HG02759 (cell line): ENCODE data around the gene TADA2B.
"Not testable (repeated sequence)": the region's sequence is repeated elsewhere in the genome, so short reads cannot be mapped to it uniquely, and the experiment has no call there.

Source experiments
- ATAC-seq: cut with Tn5 transposase; IDR thresholded peaks from one replicate; pipeline ENCODE4 v1.9.1; 2021; ENCODE audit warnings: mild to moderate bottlenecking, moderate library complexity; ENCODE audit not compliant: unreplicated experiment

TADA2B gene

DNA sequence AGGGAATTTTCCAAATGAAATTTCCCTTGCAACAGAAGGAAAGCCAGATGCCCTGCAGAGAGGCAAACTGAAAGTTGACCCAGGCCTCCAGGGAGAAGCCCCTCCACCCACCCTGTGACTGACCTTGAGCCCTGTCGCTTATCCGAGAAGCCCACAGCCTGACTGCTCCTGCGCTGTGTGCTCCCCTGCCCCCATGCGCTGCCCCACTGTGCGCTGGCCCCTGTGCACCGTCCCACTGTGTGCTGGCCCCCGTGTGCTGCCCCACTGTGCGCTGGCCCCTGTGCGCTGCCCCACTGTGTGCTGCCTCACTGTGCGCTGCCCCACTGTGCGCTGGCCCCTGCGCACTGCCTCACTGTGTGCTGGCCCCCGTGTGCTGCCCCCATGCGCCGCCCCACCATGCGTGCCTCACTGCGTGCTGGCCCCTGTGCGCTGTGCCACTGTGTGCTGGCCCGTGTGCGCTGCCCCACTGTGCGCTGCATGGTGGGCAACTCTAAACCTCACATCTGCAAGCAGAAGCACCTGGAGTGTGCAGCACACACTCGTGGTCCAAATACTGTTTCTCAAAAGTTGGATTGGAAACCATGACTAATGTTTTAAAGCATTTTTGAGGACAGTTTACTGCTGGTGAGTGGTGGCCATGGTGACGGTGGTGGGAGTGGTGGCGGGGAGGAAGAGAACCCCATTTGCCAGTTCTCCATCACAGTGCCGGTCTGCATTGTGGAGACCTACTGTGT, 33.0 kb downstream of the TADA2B start:
- no peak for ATAC-seq

DNA sequence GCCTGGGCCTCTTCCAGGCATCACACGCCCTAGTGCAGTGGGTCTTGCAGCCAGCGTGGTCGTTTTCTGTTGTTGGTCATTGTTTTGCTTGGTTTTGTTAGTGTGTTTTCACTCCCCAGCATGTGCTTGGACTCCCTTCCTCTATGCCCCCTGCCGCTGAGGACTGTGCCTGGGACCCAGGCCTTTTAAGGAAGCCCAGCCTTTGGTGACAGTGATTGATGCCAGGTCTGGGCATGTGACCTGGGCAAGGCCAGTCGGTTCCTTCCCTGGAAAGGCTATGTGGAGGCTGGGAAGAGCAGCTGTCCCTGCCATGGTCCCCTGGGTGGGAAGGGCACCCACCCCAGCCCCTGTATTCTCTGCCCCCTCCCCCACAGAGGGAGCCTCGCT, 33.5 kb downstream of the TADA2B start:
- ATAC-seq: no peak

DNA sequence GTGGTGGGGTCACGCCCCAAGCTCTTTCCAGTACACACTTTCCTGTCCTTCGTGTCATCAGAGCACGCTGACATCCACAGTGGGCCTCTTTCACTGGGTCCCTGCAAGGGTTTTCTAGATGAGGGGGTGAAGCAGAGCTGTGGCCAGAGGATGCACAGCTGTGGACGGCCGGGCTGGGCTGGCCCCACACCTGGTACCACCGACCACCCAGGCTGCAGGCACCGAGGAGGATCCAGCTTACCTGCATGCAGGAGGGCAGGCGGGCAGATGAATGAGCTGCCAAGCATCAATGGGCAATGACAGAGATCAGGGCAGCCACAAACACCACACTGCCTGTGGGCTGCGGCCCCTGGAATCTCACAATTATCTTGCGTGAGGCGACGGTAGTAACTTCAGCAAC, 34.2 kb downstream of the TADA2B start:
- no peak for ATAC-seq

DNA sequence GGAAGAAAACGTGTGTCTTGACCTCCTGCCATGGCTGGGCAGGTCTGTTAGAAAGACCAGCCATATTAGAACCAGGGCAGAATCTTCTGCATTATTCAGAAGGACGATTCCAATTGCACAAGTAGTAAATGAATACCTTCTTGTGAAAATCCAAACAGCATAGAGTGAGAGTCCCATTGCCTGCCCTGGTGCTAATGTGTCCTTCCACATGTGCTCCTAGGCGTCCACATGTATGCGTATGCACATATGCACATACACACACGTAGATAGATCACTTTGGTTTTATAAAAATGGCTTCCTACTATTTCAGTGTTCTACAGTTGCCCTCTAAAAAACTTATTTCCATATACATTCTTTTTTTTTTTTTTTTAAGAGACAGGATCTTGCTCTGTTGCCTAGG, 34.9 kb downstream of the TADA2B start:
- no peak for ATAC-seq

DNA sequence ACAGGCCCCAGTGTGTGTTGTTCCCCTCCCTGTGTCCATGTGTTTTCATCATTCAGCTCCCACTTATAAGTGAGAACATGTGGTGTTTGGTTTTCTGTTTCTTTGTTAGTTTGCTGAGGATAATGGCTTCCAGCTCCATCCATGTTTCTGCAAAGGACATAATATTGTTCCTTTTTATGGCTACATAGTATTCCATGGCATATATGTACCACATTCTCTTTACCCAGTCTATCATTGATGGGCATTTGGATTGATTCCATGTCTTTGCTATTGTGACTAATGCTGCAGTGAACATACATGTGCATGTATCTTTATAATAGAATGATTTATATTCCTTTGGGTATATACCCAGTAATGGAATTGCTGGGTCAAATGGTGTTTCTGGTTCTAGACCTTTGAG, 36.3 kb downstream of the TADA2B start:
- ATAC-seq: not testable (repeated sequence)

DNA sequence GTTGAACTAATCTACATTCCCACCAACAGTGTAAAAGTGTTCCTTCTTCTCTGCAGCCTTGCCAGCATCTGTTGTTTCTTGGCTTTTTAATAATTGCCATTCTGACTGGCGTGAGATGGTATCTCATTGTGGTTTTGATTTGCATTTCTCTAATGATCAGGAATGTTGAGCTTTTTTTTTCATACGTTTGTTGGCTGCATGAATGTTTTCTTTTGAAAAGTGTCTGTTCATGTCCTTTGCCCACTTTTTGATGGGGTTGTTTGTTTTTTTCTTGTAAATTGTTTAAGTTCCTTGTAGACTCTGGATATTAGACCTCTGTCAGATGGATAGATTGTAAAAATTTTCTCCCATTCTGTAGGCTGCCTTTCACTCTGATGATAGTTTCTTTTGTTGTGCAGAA, 36.7 kb downstream of the TADA2B start:
- not testable (repeated sequence) for ATAC-seq

DNA sequence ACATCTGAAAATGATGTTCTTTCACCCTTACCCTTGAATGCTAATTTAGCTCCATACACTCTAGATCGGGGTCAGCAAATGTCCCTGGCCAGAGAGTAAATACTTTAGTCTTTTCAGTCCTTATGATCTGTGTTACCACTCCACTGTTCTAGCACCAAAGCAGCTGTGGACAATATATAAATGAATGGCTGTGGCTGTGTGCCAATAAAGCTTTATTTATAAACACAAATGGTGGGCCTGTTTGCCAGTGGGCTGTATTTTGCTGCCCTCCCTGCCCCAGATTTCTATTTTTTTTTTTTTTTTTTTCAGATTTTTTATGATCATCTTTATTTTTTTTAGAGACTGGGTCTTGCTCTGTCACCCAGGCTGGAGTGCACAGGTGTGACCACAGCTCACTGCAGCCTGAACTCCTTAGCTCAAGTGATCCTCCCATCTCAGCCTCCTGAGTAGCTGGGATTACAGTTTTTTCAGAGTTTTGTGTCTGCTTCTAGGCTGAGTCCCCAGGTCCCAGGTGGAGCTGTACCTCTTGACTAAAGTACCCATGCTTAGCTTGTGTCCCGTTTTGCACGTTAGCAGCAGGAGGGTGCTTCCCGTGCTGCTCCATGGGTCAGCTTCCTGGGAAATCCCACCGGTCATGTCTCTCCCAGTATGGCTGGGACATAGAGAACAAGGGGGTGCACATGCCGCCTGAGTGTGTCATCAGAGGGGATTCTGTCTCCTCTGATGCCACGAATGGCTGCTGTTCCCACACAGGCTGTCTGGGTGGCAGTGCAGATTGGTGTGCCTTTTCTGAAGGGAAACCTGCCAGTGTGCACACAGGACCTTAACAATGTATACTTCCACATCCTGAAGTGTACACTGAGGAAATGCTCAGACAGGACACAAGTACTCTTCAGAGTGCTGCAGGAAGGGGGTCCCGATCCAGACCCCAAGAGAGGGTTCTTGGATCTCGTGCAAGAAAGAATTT, 40.7 kb downstream of the TADA2B start:
- ATAC-seq: no peak

DNA sequence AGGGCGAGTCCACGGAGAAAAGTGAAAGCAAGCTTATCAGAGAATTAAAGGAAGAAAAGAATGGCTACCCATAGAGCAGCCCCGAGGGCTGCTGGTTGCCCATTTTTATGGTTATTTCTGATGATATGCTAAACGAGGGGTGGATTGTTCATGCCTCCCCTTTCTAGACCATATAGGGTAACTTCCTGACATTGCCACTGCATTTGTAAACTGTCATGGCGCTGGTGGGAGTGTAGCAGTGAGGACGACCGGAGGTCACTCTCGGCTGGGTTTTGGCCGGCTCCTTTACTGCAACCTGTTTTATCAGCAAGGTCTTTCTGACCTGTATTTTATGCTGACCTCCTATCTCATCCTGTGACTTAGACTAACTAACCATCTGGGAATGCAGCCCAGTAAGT, 41.4 kb downstream of the TADA2B start:
- ATAC-seq: not testable (repeated sequence)

DNA sequence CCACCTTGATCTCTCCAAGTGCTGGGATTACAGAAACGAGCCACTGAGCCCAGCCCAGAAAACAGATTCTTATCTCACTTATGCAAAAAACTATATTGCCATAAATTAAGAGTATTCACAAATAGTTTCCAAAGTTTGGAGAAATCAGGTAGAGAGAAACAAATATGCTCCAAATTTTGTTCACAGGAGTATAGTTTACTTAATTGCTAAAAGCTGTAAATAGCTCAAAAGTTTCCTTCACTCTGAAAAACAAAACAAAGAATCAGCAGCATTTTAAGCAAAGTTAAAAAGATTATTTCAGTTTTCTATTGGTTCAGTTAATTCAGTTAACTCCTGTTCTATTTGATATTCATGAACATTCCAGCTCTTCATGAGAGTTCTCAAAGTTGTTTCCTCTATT, 43.2 kb downstream of the TADA2B start:
- no peak for ATAC-seq

DNA sequence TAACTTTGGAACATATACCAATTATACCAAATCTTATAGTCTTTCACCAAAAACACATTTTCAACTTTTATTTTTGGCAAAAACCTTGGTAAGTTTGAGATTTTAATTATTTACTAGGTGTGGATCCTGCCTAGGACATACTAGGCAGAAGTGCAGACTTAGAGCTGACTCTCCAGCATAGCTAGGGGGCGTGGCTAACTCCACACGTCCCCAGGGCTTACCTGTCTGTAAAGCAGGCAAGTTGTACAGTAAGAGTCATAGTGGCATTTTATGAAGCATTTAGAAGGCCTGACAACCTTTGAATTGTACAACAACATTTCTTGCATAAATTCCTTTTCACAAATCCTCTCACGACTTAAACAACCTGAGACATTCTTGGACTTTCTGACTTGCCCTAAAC, 43.9 kb downstream of the TADA2B start:
- no peak for ATAC-seq

DNA sequence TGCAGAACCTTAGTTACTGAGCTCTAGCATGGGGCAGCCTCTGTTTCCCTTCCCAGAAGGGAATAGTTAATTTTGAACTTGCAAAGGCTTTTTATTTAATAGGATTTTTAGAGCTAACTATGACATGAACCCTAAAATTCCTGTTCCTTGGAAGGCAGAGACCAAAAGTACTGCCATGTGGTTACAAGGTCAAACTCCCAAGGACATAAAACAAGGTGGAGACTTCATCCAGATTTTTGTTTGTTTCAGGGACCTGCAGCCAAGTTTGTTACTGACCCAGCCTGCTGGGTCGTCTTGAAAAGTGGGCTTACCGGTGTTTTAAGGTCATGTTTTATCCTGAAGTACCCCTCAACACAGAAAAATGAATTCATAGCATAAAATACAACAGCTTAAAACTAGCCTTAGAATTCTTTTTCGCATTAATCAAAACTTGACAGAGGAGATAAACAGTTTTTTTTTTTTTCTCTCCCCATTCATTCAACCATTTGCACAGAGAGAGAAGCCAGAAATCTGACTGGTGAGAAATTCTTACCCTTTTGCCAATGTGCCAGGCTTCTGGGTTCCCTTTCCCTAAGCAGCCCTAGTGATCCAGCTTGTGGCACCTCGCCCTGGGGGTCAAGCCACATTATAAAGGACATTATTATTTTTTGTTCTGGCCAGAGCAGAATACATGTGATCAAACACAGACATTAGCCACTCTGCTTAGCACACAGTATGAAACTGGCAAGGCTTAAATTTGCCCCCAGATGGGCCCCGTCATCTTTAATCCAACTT, 46.2 kb downstream of the TADA2B start:
- ATAC-seq: no peak

DNA sequence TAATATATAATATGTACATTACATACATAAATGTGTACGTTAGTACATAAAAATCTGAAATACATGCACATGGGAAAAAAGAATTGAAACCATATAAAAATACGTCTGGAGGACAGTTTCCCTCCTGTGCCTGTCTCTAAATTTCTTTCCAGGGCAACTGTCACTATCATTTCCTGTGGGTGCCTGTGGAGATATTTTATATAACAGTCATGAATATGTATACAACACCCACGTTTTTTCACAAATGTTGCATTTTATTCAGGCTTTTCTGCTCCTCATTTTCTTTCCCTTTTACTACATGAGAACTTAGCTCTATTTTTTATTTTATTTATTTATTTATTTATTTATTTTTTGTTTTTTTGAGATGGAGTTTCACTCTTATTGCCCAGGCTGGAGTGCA, 48.9 kb downstream of the TADA2B start:
- no peak for ATAC-seq

DNA sequence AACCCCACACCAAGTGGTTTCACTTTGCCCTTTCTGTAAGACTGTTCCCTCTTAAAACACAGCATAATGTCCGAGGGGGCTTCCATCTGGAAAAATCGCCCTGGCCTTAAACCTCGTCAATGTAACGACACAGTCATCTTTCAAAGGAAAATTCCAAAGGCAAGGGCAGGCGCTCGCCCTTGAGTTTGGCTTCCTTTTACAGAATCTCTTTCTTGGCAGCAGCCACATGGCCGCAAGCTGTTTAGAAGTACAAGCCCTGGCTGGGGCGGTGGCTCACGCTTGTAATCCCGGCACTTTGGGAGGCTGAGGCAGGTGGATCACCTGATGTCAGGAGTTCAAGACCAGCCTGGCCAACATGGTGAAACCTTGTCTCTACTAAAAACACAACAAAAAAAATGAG, 51.7 kb downstream of the TADA2B start:
- no peak for ATAC-seq

DNA sequence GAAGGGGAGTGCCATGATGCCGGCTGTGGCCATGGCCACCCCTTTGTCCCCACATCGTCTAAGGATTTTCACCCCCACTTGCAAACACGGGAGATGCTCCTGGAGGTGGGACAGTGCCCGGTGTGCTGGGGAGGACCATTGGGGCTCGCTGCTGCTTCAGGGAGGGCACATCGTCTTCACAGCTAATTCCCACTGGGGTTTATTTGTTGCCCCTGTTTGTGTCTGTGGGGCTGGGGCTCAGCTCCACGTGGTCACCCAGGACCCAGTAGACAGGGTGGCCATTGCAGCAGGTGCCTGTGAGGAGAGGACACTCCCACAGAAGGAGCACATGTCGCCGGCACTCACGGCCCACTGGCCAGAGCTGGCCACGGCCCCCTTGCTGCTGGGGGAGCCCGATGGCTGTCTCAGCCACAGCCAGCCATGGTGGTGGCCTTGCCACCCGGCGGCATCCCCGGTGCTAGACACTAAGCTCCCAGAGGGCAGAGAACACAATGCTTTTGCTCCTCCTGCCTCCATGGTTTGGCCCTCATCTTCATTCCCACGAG, 52.5 kb downstream of the TADA2B start:
- ATAC-seq: no peak

DNA sequence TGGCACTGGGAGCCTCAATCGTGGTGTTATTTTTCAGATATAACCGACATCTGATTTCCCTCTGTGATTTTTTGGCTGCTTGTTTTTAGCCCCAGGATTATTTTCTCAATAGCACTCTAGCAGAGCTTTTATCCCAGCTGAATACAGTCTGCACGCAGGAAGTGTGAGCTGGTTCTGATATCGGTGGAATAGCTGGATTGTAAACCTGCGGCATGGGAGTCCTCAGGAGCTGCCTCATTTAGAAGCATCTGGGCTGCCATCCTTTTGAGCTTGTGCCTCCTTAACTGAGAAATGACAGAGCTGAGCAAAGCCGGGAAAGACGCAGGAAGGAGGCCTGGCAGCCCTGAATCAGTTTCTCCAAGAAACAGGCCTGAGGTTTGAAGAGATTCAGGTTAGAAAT, 53.1 kb downstream of the TADA2B start:
- ATAC-seq: no peak

DNA sequence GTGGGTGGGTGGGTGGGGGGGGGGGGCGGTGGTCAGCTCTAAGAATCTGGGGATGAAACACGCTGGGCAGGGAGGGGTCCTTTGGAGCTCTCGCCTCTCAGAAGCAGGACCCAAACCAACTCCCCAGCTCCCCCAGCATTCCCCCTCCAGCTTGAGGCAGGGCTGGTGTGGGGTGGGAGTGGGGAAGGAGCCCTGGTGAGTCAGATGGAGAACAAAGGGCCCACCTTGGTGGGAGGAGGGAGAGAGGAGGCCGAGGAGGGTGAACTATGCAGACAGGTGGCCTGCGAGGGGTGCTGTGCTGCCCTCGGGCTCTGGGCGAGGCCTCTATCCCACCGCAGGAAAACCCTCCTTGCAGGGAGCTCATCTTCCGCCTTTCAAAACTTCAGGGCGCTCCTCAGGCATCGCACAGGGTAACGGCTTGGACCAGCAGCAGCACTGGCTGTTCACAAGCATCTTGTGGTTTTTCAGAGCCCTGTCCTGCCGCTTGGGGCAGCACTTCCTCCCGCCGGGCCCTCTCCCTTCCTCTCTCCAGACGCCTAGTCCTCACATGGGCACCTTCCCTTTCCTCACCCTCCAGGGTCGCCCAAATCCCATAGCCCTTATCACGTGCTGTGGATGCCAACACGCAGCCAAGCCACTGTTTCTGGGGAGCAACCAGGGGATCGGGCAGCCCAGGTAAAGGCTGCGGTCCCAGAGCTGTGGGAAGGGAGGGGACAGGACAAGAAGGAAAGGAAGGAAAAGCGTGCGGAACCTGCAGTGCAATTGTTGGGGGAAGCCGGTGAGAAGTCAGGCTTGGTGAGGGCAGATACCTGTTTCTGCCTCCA, 58.7 kb downstream of the TADA2B start:
- peak; percentile 71 for ATAC-seq

DNA sequence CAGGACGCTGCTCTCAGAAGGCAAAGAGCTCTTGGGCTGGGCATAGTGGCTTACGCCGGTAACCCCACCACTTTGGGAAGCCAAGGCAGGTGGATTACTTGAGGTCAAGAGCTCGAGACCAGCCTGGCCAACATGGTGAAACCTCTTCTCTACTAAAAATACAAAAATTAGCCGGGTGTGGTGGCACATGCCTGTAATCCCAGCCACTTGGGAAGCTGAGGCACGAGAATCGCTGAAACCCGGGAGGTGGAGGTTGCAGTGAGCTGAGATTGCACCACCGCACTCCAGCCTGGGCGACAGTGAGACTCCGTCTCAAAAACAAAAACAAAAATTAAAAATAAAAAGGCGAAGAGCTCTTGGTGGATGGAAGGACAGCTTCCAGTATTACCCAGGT, 59.3 kb downstream of the TADA2B start:
- not testable (repeated sequence) for ATAC-seq

DNA sequence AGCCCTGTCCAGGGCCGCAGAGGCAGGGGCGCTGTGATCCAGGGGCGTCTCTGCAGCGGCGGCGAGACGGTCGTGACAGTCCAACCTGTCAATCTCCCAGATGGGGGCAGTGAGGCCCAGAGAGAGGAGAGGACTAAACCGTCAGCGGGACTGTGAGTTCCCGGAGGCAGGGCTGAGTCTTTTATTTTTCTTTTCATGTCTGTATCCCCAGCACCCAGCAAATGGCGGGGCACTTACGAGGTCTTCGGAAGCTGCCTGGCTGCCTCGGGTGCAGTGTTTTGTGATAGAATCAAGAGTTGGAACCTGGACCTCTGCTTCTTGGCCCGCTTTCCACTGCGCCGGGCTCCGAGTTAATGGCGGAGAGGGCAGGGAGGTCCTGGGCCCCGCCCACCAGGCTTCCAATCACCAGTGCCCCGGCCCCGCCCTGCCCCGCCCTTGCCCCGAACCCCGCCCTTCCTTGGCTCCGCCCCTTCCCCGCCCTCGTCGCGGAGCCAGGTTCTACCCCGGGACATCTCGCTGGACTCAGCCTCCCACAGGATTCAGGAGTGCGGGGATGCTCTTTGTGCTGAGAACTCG, 59.9 kb downstream of the TADA2B start:
- peak; percentile 86 for ATAC-seq

DNA sequence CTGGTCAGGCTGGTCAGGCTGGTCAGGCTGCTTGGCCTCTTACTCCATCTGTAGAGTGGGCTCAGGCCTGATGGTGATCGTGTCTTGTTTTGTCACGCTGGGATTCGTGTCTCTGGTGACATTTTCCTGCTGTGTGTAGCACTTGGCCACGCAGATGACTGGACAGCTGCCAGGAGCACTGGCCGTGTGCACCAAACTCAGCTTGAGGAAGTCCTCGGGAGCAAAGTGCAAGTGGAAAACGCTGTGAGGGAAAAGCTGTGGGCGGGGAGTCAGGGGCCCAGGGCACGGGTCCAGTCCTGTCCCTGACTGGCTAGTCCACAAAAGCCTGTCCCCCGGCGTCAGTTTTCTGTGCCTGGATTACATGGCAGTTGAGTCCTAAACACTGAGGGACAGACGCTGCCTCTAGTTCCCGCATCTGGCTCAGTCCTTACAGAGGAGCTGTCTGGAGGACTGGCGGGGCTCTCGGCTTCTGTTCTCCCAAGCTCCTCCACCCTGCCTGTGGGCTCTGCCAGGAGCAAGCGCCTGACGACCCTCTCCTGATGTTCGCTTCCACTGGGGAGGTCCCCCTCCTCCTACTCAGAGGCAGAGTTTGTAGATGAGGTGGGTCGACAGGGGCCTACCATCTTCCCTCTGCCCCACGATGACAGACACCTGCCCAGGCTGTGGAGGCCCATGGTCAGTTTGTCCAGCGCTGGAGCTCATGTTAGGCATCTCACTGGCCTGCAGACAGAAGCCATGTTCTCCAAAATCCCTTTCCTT, 60.6 kb downstream of the TADA2B start:
- ATAC-seq: no peak
